GM21576 (cell line): ENCODE results near the gene ITPKC.

Source experiments
- ATAC-seq: cut with Tn5 transposase; IDR thresholded peaks from one replicate; pipeline ENCODE4 v1.9.1; 2021; ENCODE audit warnings: mild to moderate bottlenecking, moderate library complexity; ENCODE audit not compliant: unreplicated experiment

Gene ITPKC

GRCh38 chr19:40739030-40739839, 22.3 kb downstream of the ITPKC start:
- no peak for ATAC-seq

- ATAC-seq = no peak
These were observed 23.2 kb downstream of the ITPKC start for GRCh38 chr19:40739871-40740703.

GRCh38 chr19:40740747-40741146, 23.8 kb downstream of the ITPKC start:
- no peak for ATAC-seq

- ATAC-seq = no peak
These were observed 24.8 kb downstream of the ITPKC start for GRCh38 chr19:40741527-40742390.

- no peak for ATAC-seq
These were observed 25.6 kb downstream of the ITPKC start for GRCh38 chr19:40742477-40742876.

- ATAC-seq = no peak
These were observed 26.0 kb downstream of the ITPKC start for GRCh38 chr19:40742886-40743285.

- ATAC-seq = no peak
These were observed 27.0 kb downstream of the ITPKC start for GRCh38 chr19:40743926-40744325.

- no peak for ATAC-seq
These were observed 27.9 kb downstream of the ITPKC start for GRCh38 chr19:40744554-40745401.

- ATAC-seq = no peak
These were observed 28.5 kb downstream of the ITPKC start for GRCh38 chr19:40745402-40745780.

GRCh38 chr19:40747536-40747935, 30.6 kb downstream of the ITPKC start:
- ATAC-seq = no peak

GRCh38 chr19:40750058-40750873, 33.4 kb downstream of the ITPKC start, which contains the start of gene ACTMAP:
Gene ACTMAP (minus strand): TSS chr19:40750477. CDS start chr19:40749803, 674 bp downstream.
- ATAC-seq = peak; percentile 84

- peak; percentile 57 for ATAC-seq
These were observed 34.1 kb downstream of the ITPKC start, which contains the start of gene SNRPA for GRCh38 chr19:40750874-40751537. Gene SNRPA (plus strand): TSS chr19:40751203. CDS start chr19:40751409, 206 bp downstream.

GRCh38 chr19:40752257-40752781, 35.4 kb downstream of the ITPKC start:
- no peak for ATAC-seq

- no peak for ATAC-seq
These were observed 37.8 kb downstream of the ITPKC start for GRCh38 chr19:40754611-40755247.

GRCh38 chr19:40755248-40755624, 38.3 kb downstream of the ITPKC start:
- ATAC-seq = no peak

GRCh38 chr19:40755791-40756190, 38.9 kb downstream of the ITPKC start:
- no peak for ATAC-seq

GRCh38 chr19:40756502-40757110, 39.7 kb downstream of the ITPKC start:
- ATAC-seq = no peak
